ENCODE data around the gene STK36.

DNA sequence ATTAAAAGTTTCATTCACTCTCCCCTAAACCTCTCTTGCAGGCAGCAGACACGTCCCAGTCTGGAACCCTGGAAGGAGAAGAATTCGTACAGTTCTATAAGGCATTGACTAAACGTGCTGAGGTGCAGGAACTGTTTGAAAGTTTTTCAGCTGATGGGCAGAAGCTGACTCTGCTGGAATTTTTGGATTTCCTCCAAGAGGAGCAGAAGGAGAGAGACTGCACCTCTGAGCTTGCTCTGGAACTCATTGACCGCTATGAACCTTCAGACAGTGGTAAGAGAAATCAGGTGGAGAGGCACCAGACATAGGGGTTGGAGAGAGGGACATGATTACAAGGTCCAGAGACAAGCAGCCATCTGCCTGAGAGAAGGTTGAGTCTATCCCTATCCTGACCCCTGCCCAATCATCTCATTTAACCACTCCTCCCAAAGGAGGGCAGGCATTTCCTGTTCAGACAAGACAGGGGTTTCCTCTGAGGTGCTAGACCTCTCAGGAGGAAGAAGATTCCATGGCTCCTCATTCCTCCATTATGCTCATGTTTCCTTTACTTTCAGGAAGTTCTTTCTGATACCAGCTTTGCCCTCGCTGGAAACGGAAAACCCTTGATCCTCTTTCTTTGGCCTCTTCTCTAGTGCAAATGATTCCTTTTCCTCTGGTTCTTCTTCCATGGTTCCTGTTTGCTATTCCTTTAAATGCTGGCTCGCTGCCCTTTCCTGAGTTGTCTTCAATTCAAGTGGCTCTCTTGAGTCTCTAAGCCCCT, 49.1 kb upstream of the STK36 start:
- TF ChIP-seq CTCF (IDR thresholded peaks at IDR 0.05; ENCODE audit: poor library complexity) = no peak
- no peak for TF ChIP-seq EZH2 (IDR thresholded peaks at IDR 0.05; ENCODE audit: borderline replicate concordance)
- TF ChIP-seq EZH2phosphoT487 (IDR thresholded peaks at IDR 0.05; ENCODE audit: low read depth, severe bottlenecking, unreplicated experiment) = no peak
